Erythroblast (primary cell): ENCODE results near the gene MBP.

ENCODE experiments used
- GATA1 ChIP-seq: IDR thresholded peaks from 2 replicates; pipeline ENCODE4 v1.6.1; 2011; ENCODE audit warnings: low read depth, mild to moderate bottlenecking, control low read depth, low read length, moderate library complexity
- POLR2A ChIP-seq: IDR thresholded peaks from 2 replicates; pipeline ENCODE4 v1.6.1; 2011; ENCODE audit warnings: mild to moderate bottlenecking, low read length

- TF ChIP-seq POLR2A (no peak), GATA1 (no peak)
These were observed 136.2 kb downstream of the MBP start for GRCh38 chr18:76996429-76996828.
